Activated naive CD4-positive, alpha-beta T cell treated with anti-CD3 and anti-CD28 coated beads, Interleukin-2, amount 50 U/mL, for 24 hours (primary cell): ENCODE measurements around the gene CD59.

Experiments
- H3K27ac Mint-ChIP-seq: one replicate; pipeline ENCODE4 v1.8.0; 2021; ENCODE audit warnings: mild to moderate bottlenecking, mixed read lengths
- H3K27me3 Mint-ChIP-seq: one replicate; pipeline ENCODE4 v1.8.0; 2021; ENCODE audit warnings: mixed read lengths
- H3K36me3 Mint-ChIP-seq: one replicate; pipeline ENCODE4 v1.8.0; 2021; ENCODE audit warnings: mixed read lengths
- H3K4me1 Mint-ChIP-seq: one replicate; pipeline ENCODE4 v1.8.0; 2021; ENCODE audit warnings: mixed read lengths
- H3K4me3 Mint-ChIP-seq: one replicate; pipeline ENCODE4 v1.8.0; 2021; ENCODE audit warnings: mild to moderate bottlenecking, mixed read lengths
- H3K9me3 Mint-ChIP-seq: one replicate; pipeline ENCODE4 v1.8.0; 2021; ENCODE audit warnings: mixed read lengths

The CD59 gene

DNA sequence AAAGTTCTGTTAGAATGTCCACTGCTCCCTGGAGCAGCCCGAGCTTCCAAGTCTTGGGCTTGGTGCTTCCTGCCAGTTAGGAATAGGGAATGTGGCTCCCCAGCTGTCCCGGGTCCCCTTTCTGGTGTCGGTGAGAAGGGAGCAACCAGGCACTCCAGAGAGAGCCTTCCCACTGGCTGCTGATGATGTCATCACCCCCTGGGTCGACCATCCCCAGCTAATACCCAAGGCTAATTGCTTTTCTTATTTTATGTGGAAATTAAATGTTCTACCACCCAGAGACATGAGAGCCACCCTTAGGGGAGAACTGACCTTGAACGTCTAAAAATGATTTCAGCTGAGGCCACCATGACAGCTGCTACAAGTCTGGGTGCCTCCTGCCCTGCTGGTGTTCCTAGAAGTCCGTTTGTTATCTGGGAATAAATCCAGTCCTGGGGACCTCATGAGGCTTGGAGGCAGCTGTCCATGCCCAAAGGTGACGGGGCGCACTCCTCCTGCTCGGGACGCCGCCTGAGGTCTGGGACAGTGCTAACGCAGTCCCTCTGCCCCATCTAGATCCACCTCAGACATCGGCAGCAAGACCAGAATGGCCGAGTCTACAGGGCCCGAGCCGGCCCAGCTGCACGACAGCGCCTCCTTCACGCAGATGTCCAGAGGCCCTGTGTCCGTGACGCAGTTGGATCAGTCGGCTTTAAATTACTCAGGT lies 77.9 kb downstream of the CD59 start:
- no peaks in the 10 kb centered on the region for H3K9me3 Mint-ChIP-seq
- no peaks in the 10 kb centered on the region for H3K36me3 Mint-ChIP-seq
- H3K4me1 Mint-ChIP-seq: no peaks in the 10 kb centered on the region
- H3K27ac Mint-ChIP-seq: no peak overlapping the region
- no peak overlapping the region for H3K4me3 Mint-ChIP-seq
- H3K27me3 Mint-ChIP-seq: peaks cover 7% of the 10 kb centered on the region

DNA sequence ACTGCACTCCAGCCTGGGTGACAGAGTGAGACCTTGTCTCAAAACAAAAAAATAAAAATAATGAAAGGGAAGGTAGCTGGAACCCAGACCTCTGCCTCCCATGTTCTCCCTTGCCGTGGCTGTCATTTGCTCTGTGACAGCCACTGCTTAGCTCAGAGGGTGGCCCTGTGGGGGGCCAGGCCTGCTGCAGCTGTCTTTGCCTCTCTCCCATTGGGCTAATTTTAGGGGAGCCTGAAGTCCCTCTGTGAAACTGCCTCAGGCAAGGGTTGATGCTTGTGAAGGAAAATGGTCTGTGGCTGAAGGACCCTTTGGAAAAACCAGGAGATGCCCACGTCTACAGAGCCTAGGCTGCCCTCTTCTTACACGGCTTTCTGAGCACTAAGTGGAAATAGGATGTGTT lies 78.5 kb downstream of the CD59 start:
- no peak overlapping the region for H3K27ac Mint-ChIP-seq
- H3K4me3 Mint-ChIP-seq: no peak overlapping the region
- H3K27me3 Mint-ChIP-seq: peaks cover 7% of the 10 kb centered on the region
- no peaks in the 10 kb centered on the region for H3K9me3 Mint-ChIP-seq
- H3K4me1 Mint-ChIP-seq: no peaks in the 10 kb centered on the region
- H3K36me3 Mint-ChIP-seq: no peaks in the 10 kb centered on the region

DNA sequence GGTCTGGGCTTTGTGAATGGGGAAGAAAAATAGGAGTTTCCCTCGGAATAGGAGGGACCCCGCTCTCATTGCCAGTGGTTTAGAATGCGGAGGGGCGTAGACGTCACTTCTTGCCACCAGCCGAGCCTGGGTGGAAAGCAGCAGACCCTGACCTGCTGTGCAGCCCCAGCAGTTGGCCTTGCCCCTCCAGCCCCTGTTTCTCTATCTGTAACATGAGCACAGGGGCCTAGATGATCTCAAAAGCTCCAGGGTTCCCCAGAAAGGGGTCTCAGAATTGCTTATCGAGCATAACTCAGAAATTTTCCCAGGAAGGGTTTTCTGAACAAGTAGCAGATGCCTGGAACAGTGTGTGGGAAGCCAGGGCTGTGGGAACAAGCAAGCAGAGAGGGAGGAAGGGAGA lies 79.5 kb downstream of the CD59 start:
- H3K4me1 Mint-ChIP-seq: no peaks in the 10 kb centered on the region
- H3K36me3 Mint-ChIP-seq: no peaks in the 10 kb centered on the region
- no peak overlapping the region for H3K4me3 Mint-ChIP-seq
- H3K9me3 Mint-ChIP-seq: no peaks in the 10 kb centered on the region
- H3K27me3 Mint-ChIP-seq: peaks cover 5% of the 10 kb centered on the region
- H3K27ac Mint-ChIP-seq: no peak overlapping the region

DNA sequence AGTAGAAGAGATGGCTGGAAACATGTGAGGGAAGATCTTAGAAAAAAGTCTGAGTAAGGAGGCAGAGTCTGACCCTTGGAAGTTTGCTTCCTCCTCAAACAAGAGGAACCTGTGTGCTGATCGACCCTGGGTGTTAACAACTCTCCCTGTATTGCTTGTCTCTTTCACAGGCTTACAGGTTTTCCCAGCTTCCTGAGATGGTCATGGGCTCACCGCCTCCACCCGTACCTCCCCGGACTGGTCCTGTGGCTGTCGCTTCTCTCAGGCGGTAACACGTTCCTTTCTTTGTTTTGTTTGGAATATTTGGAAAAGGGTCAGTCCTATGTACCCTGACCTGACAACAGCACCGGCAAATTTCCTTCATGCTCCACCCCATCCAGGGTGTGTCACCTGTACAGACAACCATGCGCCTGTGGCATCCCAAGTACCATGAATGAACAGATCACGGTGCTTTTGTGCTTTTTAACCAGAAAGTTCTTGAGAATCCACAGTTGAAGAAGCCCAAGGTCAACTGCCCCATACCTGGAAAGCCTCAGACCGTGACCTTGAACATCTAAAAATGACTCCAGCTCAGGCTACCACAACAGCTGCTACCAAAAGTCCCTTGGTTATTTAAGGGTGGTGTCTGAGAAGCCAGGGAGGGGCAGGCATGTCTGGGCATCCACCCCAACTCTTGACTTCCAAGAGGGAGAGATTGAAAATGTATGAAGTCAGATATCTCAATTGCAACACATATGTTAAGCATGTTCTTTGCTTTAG lies 80.2 kb downstream of the CD59 start:
- H3K36me3 Mint-ChIP-seq: no peaks in the 10 kb centered on the region
- no peaks in the 10 kb centered on the region for H3K4me1 Mint-ChIP-seq
- H3K9me3 Mint-ChIP-seq: no peaks in the 10 kb centered on the region
- H3K4me3 Mint-ChIP-seq: no peak overlapping the region
- H3K27me3 Mint-ChIP-seq: peaks cover 5% of the 10 kb centered on the region
- H3K27ac Mint-ChIP-seq: no peak overlapping the region

DNA sequence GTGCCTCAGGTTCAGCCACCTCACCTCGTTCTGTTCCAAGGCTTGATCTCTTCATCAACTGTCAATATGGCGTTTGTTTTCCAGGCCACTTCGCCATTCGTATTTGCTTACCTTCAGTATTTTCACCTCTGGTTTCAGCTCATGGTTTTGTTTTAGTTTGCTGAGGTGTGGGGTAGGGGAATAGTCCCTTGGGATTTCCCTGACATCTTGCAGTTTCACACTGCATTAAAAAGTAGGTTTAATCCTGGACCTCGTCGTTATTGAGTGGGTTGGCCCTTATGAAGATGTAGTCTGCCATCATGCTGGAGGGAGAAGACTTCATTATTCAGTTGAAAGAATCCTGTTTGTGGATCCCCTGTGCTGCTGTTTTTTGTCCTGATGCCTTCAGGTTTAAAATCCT lies 81.6 kb downstream of the CD59 start:
- Mint-ChIP-seq H3K27ac (no peak overlapping the region), H3K4me3 (no peak overlapping the region), H3K36me3 (no peaks in the 10 kb centered on the region), H3K27me3 (peaks cover 5% of the 10 kb centered on the region), H3K9me3 (no peaks in the 10 kb centered on the region), H3K4me1 (no peaks in the 10 kb centered on the region)
